GM23338 (cell line): ENCODE measurements around the gene MRPS27. TPM values are rescaled to one million over a fixed set of nuclear protein-coding genes. Genes with fewer than 3 reads are reported as not detected.

ENCODE experiments used
- ATAC-seq: fragments of 200-7000 bp; cut with Tn5 transposase; 3 replicates; pipeline ENCODE4 v1.9.1; 2020
- DNase-seq: peaks from one replicate; pipeline ENCODE4 v3.0.0-alpha.2; 2015; ENCODE audit warnings: low spot score
- H2AFZ ChIP-seq: fragments of 200-600 bp; sonication (generic); 2 replicates; pipeline ENCODE4 v1.8.0; 2016; ENCODE audit warnings: antibody characterized with exemption, mild to moderate bottlenecking, moderate library complexity
- H3F3A ChIP-seq: fragments of 200-600 bp; sonication (generic); replicated peaks from 2 replicates; pipeline ENCODE4 v1.8.0; 2017; ENCODE audit warnings: antibody characterized with exemption, mixed run types, low read depth
- H3K27ac ChIP-seq: fragments of 200-600 bp; sonication (generic); 2 replicates; pipeline ENCODE4 v1.6.1; 2016; ENCODE audit warnings: low read depth
- H3K27me3 ChIP-seq: fragments of 200-600 bp; sonication (generic); 2 replicates; pipeline ENCODE4 v1.8.0; 2016; ENCODE audit warnings: mild to moderate bottlenecking, mixed run types, moderate library complexity; ENCODE audit not compliant: insufficient read depth
- H3K36me3 ChIP-seq: fragments of 200-600 bp; sonication (generic); 2 replicates; pipeline ENCODE4 v1.8.0; 2016; ENCODE audit warnings: mild to moderate bottlenecking; ENCODE audit not compliant: insufficient read depth
- H3K4me1 ChIP-seq: fragments of 200-600 bp; sonication (generic); 2 replicates; pipeline ENCODE4 v1.8.0; 2016; ENCODE audit warnings: mild to moderate bottlenecking, moderate library complexity; ENCODE audit not compliant: insufficient read depth
- H3K4me2 ChIP-seq: fragments of 200-600 bp; sonication (generic); 2 replicates; pipeline ENCODE4 v1.7.1; 2017; ENCODE audit warnings: mixed run types
- H3K4me3 ChIP-seq: fragments of 200-600 bp; sonication (generic); 2 replicates; pipeline ENCODE4 v1.6.1; 2016; ENCODE audit warnings: mixed run types
- H3K79me2 ChIP-seq: fragments of 200-600 bp; sonication (generic); replicated peaks from 2 replicates; pipeline ENCODE4 v1.8.0; 2017; ENCODE audit warnings: mild to moderate bottlenecking; ENCODE audit not compliant: insufficient read depth
- H3K9me2 ChIP-seq: fragments of 200-600 bp; sonication (generic); 2 replicates; pipeline ENCODE4 v1.8.0; 2017; ENCODE audit not compliant: insufficient read depth
- H4K20me1 ChIP-seq: fragments of 200-600 bp; sonication (generic); replicated peaks from 2 replicates; pipeline ENCODE4 v1.8.0; 2017; ENCODE audit warnings: mild to moderate bottlenecking; ENCODE audit not compliant: insufficient read depth
- H3K27ac Mint-ChIP-seq: 2 replicates; pipeline ENCODE4 v1.8.0; 2020; ENCODE audit warnings: inconsistent platforms, mild to moderate bottlenecking, moderate library complexity, mixed read lengths
- H3K27me3 Mint-ChIP-seq: 3 replicates; pipeline ENCODE4 v1.8.0; 2022; ENCODE audit warnings: low read depth, mild to moderate bottlenecking, moderate library complexity, mixed read lengths, inconsistent platforms; ENCODE audit not compliant: insufficient read depth, poor library complexity
- H3K36me3 Mint-ChIP-seq: 3 replicates; pipeline ENCODE4 v1.8.0; 2021; ENCODE audit warnings: low read depth, mild to moderate bottlenecking, inconsistent platforms, moderate library complexity, mixed read lengths
- H3K4me1 Mint-ChIP-seq: 3 replicates; pipeline ENCODE4 v1.8.0; 2020; ENCODE audit warnings: mild to moderate bottlenecking, inconsistent platforms, mixed read lengths
- H3K4me3 Mint-ChIP-seq: 3 replicates; pipeline ENCODE4 v1.8.0; 2021; ENCODE audit warnings: moderate library complexity, mild to moderate bottlenecking, inconsistent platforms, mixed read lengths
- H3K9me3 Mint-ChIP-seq: 3 replicates; pipeline ENCODE4 v1.8.0; 2020; ENCODE audit warnings: moderate library complexity, mild to moderate bottlenecking, inconsistent platforms, mixed read lengths
- CREB1 ChIP-seq: fragments of 250-450 bp; sonication (Bioruptor Pico); IDR thresholded peaks from 2 replicates; pipeline ENCODE4 v1.5.0; 2020; ENCODE audit warnings: low read depth, mild to moderate bottlenecking, moderate library complexity
- CTCF ChIP-seq, 2 experiments: fragments of 200-600 bp in 1 of 2; sonication (generic) in 1 of 2; conservative IDR thresholded peaks; 2 replicates each; pipeline versions ENCODE4 v1.5.1 to v1.6.1; 2016 to 2017; ENCODE audit warnings: antibody characterized with exemption in 2 of 2, low read depth in 2 of 2, mild to moderate bottlenecking in 2 of 2, moderate library complexity in 1 of 2
- ETS1 ChIP-seq: IDR thresholded peaks from 2 replicates; pipeline ENCODE4 v1.6.1; 2016; ENCODE audit warnings: antibody characterized with exemption
- NANOG ChIP-seq: IDR thresholded peaks from 2 replicates; pipeline ENCODE4 v1.6.1; 2016; ENCODE audit warnings: antibody characterized with exemption, borderline replicate concordance
- POLR2AphosphoS5 ChIP-seq: IDR thresholded peaks from 2 replicates; pipeline ENCODE4 v1.6.1; 2016; ENCODE audit warnings: antibody characterized with exemption, low read depth
- REST ChIP-seq: IDR thresholded peaks from one replicate; pipeline ENCODE4 v1.6.1; 2018; ENCODE audit warnings: antibody characterized with exemption; ENCODE audit not compliant: unreplicated experiment
- STAT1 ChIP-seq: IDR thresholded peaks from one replicate; pipeline ENCODE4 v1.6.1; 2016; ENCODE audit warnings: antibody characterized with exemption; ENCODE audit not compliant: unreplicated experiment
- ZNF114 ChIP-seq: fragments of 250-450 bp; sonication (Bioruptor Pico); IDR thresholded peaks from 2 replicates; pipeline ENCODE4 v1.5.0; 2020; ENCODE audit warnings: mild to moderate bottlenecking, moderate library complexity
- ZNF462 ChIP-seq: fragments of 250-450 bp; sonication (Bioruptor Pico); IDR thresholded peaks from 2 replicates; pipeline ENCODE4 v1.5.0; 2020; ENCODE audit warnings: mild to moderate bottlenecking, moderate library complexity
- polyA plus RNA-seq: library from polyadenylated mRNA; unstranded; fragments of >200 nt; fragmentation: Nextera tagmentation; extraction: Ambion mirVana; gene quantifications from 2 replicates; pipeline ENCODE4 v1.2.1, GENCODE V29; 2016
- total RNA-seq: library from RNA; depleted of rRNA; stranded (reverse); fragments of >200 nt; shearing (Covaris generic); gene quantifications from 2 replicates; pipeline ENCODE4 v1.2.3, GENCODE V29; 2014

The MRPS27 gene
- total and polyA plus RNA-seq, 2 experiments from 2014 or later, result 53.2 to 141 TPM

- TF ChIP-seq ZNF462 (CRISPR knock-in tag), result no peak
Observed at GRCh38 chr5:72210888-72211678, 109.0 kb downstream of the MRPS27 start (continued).

GRCh38 chr5:72209147-72210115 lies 110.6 kb downstream of the MRPS27 start:
- ATAC-seq (peak; percentile 50), DNase-seq (peak; percentile 45)
- Histone ChIP-seq H2AFZ (no peak overlapping the region), H3K4me2 (no peak overlapping the region; the same call in 1 of the 2 replicates), H3K36me3 (peaks cover 15% of the 10 kb centered on the region), H4K20me1 (no peaks in the 10 kb centered on the region), H3K27ac (no peak overlapping the region), H3K27me3 (no peaks in the 10 kb centered on the region), H3K4me3 (no peak overlapping the region), H3K4me1 (peaks cover 12% of the 10 kb centered on the region), H3K9me2 (no peaks in the 10 kb centered on the region), H3K79me2 (no peaks in the 10 kb centered on the region), H3F3A (no peaks in the 10 kb centered on the region)
- Mint-ChIP-seq H3K4me3 (no peak overlapping the region; the same call in 2 of the 3 replicates), H3K9me3 (no peaks in the 10 kb centered on the region; the same call in 2 of the 3 replicates), H3K4me1 (peaks cover 36% of the 10 kb centered on the region), H3K36me3 (peaks cover 29% of the 10 kb centered on the region), H3K27ac (no peak overlapping the region), H3K27me3 (peaks cover 3% of the 10 kb centered on the region)
- TF ChIP-seq CREB1 (no peak), POLR2AphosphoS5 (no peak), STAT1 (no peak), ZNF114 (CRISPR knock-in tag) (no peak), REST (no peak), ETS1 (no peak), CTCF (conservative IDR thresholded peaks at IDR 0.05; ENCODE audit: low read depth in 2 of 2) (no peak), NANOG (no peak)
